Measurements from ENCODE around the gene PGBD2. TPM values are rescaled to one million over a fixed set of nuclear protein-coding genes. Genes with fewer than 3 reads are reported as not detected.
A peak's percentile ranks its signal among the peaks of the same experiment; 100 is the strongest.

The PGBD2 gene
- total and polyA plus RNA-seq, 9 of the 15 experiments (the other 6 are each of a cell fraction or from before 2014, with no cell fraction given) = 11.9 to 21.8 (median 14.7) TPM

GRCh38 chr1:248862998-248863881 lies 42.8 kb upstream of the PGBD2 start (continued):
- no peak for TF ChIP-seq NR0B1 (IDR thresholded peaks at IDR 0.05; ENCODE audit: partially characterized antibody)
- TF ChIP-seq ARID4B (CRISPR knock-in tag; IDR thresholded peaks at IDR 0.05) = 0 out of 2 replicates have a peak, but pooled peaks have one; percentile 2
- TF ChIP-seq MAFG (tag; conservative IDR thresholded peaks at IDR 0.05) = no peak
- no peak for TF ChIP-seq ARID3A (IDR thresholded peaks at IDR 0.05; ENCODE audit: borderline replicate concordance, low read depth, low read length)
- no peak for TF ChIP-seq ZNF347 (CRISPR knock-in tag; IDR thresholded peaks at IDR 0.05; ENCODE audit: low read depth)
- TF ChIP-seq ATF4 (CRISPR knock-in tag; IDR thresholded peaks at IDR 0.05) = no peak
- TF ChIP-seq DLX4 (CRISPR knock-in tag; IDR thresholded peaks at IDR 0.05) = no peak
- no peak for TF ChIP-seq FUS (optimal IDR thresholded peaks at IDR 0.05; ENCODE audit: low read depth, low read length)
- TF ChIP-seq ERF (CRISPR knock-in tag; IDR thresholded peaks at IDR 0.05) = no peak
- TF ChIP-seq THAP7 (CRISPR knock-in tag; IDR thresholded peaks at IDR 0.05) = no peak
- no peak for TF ChIP-seq BCL6 (CRISPR knock-in tag; IDR thresholded peaks at IDR 0.05)
- no peak for TF ChIP-seq ZNF655 (CRISPR knock-in tag; IDR thresholded peaks at IDR 0.05)
- no peak for TF ChIP-seq ZNF395 (CRISPR knock-in tag; IDR thresholded peaks at IDR 0.05)
